Embryonic facial prominence (tissue), 1 donor: ENCODE results near the gene ATP1A1.

Source experiments
- DNase-seq: peaks from one replicate; pipeline ENCODE4 v3.0.0-alpha.2; 2016; ENCODE audit errors: extremely low spot score

The ATP1A1 gene

DNA sequence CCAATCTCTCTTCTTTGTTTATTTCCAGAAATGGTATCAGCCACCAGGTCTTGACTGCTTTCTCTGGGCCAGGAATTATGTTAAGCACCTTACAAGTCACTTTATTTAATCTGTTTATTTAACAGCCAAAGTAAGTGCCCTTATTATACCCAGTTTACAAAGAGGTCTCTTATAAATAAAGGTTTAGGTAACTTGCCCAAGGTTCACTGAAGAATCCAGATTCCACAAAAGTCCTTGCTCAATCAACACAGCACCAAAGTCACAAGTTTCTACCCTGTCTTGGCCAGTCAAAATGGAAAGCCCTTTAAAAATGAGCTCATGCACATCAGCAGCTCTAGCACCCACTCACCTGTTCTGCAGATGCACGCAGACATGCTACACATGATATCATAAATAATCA is 28.0 kb upstream of the ATP1A1 start:
- no peak for DNase-seq

DNA sequence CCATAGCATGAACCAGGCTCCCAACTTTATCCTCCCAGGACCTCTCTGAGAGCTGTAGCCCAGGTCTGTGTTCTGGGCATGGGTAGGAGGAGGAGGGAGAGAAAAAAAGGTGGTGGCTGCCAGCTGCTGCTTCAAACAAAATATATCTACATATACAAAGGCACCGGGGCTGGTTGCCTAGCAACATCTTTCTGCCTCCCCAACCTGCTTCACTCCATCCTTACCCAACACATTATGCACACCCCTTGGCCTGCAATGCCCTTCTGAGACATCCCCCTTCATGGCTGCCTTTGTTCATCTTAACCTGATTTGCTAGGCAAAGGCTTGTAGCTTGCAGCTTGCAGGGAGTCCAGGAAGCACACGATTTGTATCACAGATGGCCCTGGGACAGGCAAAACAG is 27.2 kb upstream of the ATP1A1 start:
- DNase-seq: no peak

DNA sequence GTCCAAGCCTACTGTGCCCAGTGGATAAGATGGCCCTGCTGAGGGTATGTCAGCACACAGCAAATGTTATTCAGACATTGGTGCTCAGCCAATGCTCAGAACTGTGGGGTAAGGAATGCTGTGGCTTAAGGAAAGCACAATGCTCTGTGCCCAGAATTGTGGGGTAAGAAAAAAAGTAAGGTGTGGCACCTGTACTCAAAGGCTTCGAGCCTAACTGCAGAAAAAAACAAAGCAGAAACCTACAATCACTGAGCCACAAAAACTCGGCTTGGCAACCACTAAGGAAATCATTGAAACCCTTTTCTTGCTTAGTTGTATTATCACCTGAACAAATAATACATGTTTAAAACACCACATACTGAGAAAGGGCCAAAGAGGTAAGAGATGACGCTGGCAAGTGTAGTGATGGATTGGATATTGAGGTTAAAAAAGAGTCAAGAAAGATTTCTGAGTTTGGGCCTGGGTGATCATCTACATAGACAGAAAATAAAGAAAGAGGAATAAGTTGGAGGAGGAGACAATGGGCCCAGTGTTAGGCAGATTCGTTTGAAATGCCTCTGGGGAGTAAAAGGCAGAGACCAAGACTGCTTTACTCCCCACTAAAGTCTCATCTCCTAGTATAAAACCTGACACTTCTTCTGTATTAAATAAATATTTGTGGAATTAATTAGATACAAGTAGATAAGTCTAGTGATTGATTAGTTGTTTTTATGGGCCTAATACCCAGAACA is 25.9 kb upstream of the ATP1A1 start:
- no peak for DNase-seq

DNA sequence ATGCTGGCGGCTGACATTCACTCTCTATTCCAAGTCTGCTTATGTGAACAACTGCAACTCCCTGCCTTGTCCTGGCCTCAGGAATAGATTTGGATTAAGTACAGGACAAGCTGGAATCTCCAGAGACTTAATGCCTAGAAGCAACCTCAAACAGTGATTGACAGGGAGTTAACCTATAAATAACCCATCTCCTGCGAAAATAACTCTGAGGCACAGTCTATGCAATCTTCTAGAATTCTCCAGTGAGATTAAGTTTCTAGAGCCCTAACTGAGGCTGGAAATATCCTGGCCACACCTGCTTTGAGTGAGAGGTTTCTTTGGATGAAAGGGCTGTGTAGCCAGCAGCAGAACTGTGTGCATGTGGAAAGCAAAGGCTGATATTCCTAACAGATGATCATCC is 25.3 kb upstream of the ATP1A1 start:
- DNase-seq: no peak

DNA sequence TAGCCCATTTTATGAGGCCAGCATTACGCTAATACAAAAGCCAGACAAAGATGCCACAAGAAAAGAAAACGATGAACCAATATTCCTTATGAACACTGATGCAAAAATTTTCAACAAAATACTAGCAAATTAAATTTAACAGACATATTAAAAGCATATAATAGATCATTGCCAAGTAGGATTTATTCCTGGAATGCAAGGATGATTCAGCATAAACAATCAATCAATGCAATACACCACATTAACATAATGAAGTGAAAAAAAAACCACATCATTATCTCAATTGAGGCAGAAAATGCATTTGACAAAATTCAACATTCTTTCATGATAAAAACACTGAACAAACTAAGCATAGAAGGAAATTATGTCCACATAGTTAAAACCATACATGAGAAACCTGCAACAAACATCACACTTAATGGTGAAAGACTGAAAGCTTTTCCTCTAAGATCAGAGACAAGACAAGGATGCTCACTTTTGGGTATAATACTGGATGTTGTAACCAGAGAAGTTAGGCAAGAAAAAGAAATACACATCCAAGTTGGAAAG is 22.9 kb upstream of the ATP1A1 start:
- no peak for DNase-seq

DNA sequence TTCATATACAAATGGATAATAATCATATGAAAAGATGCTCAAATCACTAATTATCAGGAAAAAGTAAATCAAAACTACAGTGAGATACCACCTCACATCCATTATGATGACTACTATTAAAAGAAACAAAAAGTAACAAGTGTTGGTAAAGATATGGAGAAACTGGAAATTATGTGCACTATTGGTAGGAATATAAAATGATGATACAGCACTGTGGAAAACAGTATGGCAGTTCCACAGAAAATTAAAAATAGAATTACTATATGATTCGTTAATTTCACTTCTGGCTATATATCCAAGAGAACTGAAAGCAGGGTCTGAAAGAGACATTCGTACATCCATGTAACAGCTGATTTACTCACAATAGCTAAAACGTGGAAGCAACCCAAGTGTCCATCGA is 21.1 kb upstream of the ATP1A1 start:
- no peak for DNase-seq

DNA sequence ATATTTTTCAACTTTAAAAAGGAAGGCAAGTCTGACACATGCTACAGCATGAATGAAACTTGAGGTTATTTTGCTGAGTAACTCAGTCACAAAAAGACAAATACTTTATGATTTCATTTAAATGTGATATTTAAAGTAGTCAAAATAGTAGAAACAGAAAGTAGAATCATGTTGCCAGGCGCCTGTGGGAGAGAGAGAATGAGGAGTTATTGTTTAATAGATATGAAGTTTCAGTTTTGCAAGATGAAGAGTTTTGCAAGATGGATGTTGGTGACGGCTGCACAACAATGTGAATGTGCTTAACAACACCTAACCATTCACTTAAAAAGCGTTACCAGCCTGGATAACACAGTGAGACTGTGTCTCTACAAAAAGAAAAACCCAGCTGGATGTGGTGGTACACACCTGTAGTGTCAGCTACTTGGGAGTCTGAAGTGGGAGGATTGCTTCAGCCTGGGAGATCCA is 20.7 kb upstream of the ATP1A1 start:
- no peak for DNase-seq

DNA sequence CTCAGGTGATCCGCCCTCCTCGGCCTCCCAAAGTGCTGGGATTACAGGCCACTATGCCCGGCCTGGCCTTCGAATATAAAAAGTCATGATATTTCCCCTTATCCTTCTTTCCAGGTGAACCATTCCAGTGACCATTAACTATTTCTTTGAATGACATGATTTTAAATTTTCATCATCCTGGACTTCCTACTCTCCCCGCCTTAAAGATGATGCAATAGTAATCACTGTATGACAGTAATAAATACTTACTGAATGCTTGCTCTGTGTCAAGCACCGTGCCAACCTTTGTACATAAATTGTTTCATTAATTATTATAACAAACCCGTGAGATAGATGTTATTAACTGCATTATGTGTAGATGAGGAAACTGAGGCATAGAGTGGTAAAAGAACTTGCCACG is 19.9 kb upstream of the ATP1A1 start:
- no peak for DNase-seq

DNA sequence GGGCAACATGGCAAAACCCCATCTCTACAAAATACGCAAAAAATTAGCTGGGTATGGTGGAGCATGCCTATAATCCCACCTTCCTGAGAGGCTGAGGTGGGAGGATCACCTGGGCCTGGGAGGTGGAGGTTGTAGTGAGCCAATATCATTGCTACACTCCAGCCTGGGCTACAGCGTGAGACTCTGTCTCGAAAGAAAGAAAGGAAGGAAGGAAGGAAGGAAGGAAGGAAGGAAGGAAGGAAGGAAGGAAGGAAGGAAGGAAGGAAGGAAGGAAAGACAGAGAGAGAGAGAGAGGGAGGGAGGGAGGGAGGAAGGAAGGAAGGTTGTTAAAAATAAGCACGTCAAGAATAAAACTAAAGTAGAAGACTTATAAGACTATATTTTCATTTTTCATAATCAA is 17.0 kb upstream of the ATP1A1 start:
- no peak for DNase-seq

DNA sequence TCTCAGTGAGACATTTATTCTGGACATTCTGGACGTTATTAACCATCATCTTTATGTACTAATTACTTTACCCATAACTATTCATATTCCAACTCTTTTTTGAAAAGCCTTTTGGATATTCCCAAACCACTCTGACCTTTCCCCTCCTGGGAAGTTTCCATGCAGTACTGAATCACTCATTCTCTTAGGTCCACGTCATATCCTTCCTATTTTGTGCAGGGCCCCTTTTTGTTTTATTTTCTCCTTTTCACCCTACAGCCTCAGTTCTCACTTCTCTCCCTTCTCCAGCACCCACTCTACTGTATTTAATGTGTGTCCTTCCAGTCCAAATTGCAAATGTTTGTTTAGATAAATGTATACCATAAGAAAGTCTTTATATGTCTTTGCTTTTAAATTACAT is 16.4 kb upstream of the ATP1A1 start:
- DNase-seq: no peak

DNA sequence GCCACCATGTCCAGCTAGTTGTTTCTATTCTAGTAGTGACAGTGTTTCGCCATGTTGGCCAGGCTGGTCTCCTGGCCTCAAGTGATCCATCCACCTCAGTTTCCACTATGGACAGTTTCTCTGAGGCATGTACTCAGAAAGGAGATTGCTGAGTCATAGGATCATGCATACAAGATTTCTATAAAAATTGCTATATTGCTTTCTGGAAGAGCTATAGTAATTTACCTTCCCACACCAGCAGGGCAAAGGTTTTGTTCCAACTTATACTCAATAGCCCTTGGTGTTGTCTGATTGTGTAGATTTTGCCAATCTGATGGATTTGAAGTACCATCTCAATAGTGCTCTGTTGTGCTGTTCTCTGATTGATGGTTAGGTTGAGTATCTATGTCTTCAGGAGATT is 15.6 kb upstream of the ATP1A1 start:
- DNase-seq: no peak

DNA sequence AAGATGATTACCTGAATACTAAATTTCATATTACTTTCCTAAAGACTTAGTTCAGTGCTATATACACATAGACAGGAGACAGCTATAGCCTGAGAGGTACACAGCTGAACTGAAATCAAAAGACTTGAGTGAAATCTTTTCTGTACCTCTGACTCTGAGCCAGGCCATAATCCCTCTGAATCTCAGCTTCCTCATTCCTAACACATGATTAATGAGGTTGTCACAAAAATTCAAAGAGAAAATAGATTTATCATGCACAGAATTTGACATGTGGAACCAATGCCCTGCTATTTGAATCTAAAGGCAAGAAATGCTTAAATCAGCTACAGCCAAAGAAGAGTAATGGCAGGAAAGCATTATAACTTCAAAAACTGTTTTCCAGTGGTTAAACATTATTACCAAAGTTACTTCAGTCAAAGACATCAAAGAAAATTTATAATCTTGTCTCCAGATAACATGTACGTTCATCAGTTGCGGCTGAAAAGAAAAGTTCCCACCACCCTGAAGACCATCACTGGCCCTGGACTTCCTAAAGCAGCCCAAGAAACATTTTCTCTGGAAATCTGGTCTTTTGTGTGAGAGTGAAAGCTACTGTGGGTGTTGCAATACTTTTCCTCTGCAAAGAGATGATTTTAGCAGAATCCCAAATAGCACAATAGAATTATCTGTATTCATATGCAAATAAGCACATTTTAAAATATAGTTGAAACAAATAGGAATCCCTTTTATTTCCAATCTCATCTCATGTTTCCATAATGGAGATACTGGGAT is 13.8 kb upstream of the ATP1A1 start:
- DNase-seq: no peak

DNA sequence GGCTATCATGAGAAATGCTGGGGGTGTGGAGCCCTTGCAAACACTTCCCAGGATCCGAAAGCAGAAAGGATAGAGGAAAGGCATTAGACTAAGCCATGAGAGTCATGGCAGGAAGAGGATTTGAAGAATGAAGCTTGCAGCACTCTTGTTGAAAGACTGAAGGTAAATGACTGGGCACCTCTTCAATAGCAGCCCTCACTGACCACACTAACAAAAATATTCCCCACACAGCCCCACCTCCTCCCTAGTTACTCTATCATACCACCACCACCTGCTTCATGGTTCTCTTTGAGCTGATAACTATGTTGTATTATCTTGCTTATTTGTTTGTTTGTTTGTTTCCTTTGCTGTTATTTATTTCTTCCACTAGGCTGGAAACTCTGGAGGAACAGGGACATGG is 13.2 kb upstream of the ATP1A1 start:
- DNase-seq: no peak

DNA sequence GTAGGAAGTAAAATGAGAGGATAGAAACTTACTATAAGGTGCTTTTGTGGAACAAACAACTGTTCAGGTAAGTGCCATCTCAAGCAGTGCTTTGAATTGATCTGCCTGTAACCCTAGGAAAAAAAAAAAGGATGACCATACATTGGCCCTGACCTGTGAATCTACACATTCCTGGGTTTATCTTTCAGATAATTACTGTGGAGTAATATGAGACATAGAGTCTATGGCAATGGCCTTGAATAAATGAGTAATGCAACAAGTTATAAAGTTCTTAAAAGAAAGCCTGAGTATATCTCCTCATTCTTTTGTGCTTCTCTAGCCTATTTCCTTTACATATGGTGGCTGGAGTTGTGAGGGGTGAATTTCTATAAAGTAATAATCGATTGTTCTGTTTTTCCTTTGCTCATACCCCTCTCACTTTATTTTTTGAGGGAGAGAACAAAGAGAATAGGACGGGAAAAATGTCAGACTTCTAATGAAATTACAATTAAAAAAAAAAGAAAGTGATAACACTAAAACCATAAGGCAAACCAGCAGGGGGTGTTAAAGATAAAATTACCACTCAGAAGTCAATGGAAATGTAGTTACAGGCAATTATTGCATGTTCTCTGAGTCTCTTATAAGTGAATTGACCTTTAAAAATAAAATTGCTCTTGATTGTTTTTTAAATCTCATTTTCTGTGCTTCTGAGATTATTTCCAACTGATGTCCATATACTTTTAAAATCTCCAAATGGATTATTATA is 12.4 kb upstream of the ATP1A1 start:
- no peak for DNase-seq

DNA sequence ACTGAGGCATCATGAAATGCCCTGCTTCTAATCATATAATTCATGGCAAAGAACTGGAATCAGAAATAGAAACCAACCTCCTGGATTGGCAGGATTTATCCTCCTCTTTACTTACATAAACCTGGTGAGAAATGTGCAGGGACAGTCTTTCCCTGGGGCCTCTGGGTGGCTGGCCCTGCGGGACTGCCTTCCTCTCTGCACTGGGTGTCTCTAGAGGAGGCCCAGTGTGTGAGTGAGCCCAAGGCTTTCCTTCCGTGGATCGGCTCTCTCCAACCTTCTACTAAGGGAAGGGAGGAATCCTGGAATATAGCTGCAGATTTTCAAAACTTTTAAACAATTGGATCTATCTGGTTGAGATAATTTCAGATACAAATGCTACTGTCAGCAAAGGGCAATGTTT is 11.4 kb upstream of the ATP1A1 start:
- DNase-seq: no peak

DNA sequence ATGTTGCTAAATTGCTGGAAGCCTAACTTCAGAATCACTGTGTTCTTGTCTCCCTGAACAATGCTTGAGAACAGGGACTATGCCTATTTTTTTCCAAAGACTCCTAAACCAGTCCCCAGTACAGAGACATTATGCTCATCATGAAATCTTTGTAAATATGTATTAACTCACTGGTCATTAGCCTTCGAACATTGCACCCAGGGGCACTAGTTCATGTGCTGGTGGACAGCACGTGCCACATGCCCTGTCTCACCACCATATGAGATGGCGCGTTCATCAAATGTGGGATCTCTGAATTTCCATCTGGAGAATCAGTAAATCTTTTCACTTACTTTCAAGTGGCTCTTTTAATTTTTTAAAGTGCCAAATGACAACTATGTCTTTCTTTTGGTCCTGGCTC is 11.0 kb upstream of the ATP1A1 start:
- no peak for DNase-seq

DNA sequence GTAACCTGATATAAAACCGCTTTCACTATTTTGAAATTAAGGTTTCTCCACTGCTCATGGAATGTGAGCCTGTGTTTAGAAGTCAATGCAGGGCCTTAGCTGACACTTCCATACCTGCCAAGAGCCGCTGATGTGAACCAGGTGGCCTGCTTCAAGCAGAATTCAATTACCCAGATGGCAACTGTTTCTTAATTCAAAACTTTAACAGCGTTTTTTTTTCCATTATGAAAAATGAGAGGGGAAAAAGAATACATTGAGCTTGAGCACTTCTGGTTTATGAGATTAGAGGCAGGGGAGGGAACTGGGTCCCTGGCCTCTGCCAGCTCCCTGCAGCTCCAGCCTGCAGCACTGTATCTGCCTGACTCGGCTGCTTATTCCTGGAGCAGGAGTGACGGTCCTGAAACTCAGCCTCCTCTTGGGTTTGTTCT is 7.7 kb upstream of the ATP1A1 start:
- DNase-seq: no peak

DNA sequence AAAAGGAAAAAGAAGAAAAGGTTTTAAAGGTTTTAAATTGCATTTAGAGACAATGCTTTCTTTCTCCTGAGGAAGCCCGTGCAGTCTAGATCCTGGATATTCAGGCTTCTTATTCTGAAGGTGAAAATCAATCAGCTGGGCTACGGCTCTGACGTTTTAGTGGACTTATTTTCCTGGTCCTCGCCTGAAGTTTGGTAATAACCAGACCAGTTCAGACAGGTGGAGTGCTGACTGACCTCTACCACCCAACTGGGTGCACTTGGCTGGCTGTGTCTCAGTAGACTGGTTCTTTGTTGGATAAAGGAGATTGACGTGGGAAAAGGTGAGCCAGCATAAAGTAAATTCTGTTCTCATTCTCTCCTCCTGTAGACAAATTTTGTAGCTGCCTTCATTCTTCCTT is 7.2 kb upstream of the ATP1A1 start:
- DNase-seq: no peak

DNA sequence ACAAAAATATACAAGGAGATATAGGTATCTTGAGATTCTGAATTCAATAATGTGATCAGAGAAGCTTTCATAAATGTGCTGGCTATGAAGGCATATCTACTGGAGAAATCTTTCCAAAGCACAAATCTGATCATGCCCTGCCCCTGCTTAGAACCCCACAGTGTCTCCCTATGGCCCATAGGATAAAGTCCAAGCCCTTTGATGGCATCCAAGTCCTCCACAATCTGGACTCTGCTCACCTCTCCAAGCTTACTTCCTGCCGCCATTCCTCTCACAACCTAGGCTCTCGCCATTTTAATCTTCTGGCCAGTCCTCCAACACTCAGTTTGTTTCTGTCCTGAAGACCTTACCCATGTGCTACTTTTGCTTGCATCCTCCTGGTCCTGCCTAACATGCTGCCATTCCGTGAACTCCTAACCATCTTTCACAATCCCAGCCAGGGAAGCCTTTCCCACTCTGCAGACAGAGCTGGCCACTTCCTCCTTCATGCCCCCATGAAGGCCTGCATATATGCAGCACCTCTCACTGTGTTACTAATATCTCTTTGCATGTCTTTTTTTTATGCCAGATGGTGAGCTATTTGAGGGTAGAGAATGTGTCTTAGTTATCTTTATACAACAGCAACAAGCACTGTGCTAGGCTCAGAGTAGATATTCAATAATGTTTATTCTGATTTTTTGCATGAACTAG is 5.6 kb upstream of the ATP1A1 start:
- DNase-seq: no peak

DNA sequence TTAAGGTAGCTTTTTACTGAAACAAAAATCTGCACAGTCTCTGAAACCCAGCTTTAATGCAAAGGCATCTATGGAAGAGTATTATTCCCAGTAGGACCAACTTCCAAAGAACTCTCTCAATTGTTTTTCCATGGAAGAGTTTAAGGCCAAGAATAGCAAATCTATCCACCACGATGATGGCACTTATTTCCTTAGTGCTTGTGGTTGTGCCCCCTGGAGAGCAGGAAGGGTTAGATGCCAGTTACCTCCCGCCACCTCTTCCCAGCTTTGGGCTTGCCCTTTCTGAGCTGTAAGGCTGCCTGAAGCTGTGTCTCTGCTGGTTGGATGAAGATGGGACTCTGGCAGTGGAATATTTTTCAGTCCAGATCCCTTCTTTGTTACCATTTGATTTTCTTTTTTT is 4.8 kb upstream of the ATP1A1 start:
- DNase-seq: no peak

DNA sequence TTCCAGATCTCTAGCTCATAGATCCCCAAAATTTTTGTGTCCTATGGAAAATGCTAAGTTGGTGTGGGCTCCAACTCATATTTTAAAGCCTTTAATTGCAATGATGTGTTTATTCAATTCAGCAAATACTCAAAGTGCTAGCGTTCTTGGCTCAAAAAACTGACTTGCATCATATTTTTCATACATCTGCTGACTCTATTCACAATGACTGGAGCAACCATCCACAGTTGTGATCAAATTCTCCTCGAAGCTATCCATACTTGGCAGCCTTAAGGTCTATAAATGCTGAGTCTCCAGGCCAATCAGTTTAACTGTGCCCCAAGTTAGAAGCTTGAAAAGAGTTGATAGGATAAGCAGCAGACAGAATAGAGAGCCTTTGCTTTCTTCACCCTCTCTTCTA is 2.9 kb upstream of the ATP1A1 start:
- DNase-seq: no peak

DNA sequence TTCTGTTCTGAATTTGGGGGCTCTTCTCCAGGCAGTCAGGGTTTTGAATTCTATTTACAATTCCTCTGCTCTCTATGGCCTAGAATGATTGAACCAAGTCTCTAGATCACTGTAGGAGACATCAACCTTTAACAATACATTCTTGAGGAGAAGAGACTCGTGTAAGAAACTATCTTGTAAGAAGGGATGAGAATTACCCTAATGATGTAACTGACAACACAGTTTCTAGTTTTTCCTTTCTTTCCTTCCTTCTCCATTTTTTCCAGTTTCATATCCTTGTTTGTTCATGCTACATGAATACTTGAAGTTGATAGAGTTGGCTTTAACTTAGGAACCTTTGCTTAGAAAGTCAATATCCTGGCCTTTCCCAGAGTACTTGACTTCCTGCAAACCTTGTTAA is 1.3 kb upstream of the ATP1A1 start:
- no peak for DNase-seq
